ENCODE results near the gene CFD.
"Not testable (repeated sequence)": the region's sequence is repeated elsewhere in the genome, so short reads cannot be mapped to it uniquely, and the experiment has no call there.

Gene CFD

DNA sequence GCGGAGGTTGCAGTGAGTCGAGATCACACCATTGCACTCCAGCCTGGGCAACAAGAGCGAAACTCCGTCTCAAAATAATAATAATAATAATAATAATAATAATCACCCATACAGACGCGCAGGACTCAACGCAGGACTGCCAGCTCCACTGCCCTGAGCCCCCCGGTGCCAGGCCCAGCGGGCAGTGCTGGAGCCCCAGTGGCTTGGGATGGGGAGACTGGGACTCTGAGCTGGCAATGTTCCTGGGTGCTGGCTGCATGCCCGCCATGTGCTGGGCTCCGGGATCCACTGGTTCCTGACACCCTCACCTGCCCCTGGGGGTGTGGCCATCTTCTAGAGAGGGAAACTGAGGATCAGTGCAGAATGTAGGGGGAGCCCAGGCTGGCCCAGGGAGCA, 32.2 kb upstream of the CFD start:
- DNase-seq = no peak

DNA sequence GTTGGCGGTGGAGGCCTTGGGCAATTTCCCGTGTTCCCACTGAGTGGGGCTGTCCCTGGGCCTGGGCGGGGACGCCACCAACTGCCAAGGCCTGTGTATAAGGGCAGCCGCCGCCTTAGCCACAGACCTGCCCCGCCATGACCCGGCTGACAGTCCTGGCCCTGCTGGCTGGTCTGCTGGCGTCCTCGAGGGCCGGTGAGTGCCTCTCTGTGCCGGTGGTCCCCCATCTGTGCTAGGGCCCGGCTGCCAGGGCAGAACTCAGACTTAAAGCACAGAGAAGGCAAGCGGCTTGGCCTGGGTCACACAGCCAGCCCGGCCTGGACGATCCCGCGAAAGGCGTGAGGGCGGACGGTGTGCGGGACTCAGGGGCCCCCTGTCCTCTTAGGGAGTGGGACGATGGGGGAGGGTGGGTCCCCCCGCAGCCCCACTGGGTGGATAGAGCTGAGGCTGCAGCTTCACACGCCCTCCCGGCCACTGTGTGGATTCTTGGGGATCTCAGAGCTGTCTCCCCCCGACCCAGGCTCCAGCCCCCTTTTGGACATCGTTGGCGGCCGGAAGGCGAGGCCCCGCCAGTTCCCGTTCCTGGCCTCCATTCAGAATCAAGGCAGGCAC, 31.6 kb upstream of the CFD start, which contains the start of gene AZU1:
Gene AZU1, plus strand, starts transcription at position 128 of the 612 bp plus-strand sequence. Its CDS starts 10 bp downstream, at position 138.
- DNase-seq = no peak

DNA sequence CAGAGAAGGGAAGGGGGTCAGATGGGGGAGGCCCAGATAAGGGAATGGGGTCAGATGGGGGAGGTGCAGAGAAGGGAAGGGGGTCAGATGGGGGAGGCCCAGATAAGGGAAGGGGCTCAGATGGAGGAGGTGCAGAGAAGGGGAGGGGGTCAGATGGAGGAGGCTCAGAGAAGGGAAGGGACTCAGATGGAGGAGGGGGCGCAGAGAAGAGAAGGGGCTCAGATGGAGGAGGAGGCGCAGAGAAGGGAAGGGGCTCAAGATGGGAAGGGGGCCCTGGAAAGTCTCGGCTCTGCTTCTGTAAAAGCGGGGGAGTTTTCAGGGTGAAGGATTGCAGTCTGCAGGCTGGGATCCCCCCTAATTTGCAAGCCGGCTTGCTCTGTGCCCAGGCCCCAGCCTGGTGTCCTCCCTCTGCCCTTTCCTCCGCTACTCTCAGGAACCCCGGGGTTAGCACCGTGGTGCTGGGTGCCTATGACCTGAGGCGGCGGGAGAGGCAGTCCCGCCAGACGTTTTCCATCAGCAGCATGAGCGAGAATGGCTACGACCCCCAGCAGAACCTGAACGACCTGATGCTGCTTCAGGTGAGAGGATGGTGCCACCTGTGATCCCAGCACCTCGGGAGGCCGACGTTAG, 30.2 kb upstream of the CFD start:
- DNase-seq = no peak

DNA sequence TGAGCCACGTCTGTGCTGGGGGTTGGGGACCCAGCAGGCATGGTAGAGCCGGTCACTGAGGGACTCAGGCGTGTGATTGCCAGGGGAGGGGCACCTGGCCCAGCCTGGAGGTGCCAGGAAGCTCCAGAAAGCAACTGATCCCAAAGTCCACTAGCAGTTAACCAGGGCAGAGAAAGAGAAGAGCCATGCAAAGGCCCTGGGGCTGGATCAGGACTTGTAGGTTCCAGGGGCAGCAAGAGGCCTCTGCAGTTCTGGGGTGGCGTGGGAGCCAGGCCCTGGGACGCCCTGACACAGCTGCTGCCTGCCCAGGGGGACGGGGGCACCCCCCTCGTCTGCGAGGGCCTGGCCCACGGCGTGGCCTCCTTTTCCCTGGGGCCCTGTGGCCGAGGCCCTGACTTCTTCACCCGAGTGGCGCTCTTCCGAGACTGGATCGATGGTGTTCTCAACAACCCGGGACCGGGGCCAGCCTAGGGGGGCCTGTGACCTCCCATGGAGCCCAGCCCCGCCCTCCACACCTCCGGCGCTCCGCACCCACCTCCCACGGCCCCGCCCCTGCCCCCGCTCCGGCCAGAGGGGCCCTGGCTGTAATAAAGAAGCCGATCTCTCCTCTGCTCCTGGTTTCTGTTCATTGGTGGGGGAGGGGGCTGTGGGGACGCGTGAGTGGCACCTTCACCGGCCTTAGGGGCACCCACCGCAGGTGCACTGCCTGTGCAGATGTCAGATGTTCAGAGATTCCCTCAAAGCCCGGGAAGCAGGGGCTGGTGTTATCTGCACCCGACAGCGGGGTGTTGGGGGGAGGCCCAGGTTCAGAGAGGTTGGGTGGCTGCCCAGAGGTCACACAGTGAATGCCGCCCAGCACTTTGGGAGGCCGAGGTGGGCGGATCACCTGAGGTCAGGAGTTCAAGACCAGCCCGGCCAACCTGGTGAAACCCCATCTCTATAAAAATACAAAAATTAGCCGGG, 27.8 kb upstream of the CFD start:
- no peak for DNase-seq

DNA sequence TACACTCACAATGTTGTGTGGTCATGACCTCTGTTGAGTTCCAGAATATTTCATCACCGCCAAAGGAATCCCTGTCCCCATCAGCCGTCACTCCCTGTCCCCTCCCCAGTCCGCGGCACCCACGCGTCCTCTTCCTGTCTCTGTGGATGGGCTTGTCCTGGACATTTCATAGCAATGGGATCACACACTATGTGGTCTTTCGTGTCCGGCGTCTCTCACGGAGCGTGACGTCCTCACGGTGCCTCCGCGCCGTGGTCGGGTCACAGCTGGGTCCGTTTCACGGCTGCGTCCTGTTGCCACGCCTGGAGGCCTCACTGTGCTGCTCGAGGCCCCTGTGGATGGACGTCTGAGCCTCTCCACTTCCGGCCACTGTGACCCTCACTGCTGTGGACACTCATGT, 25.2 kb upstream of the CFD start:
- no peak for DNase-seq

DNA sequence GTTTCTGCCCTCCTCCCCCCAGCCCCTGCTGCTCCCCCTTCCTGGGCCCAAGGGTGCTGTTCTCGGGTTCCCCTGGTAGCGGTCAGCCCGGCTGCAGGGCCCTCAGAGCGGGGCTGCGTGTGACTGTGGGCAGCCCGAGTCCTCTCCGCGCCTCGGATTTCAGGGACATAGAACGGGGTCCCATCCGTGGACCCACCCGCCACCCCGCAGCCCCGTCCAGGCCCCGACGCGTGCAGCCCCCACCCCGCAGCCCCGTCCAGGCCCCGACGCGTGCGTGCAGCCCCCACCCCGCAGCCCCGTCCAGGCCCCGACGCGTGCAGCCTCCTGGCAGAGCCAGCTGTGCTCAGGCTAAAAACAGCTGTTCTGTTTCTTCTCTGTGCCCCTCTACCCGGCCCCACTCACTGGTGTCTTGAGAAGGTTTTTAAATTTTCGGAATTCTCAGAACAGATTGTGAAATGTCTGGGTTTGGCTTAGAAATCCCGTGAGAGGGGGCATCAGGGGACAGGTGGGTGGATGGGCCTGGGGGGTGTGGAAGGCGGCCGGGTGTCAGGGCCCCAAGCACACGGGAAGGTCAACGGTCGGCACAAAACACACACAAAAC, 24.2 kb upstream of the CFD start:
- DNase-seq = no peak

DNA sequence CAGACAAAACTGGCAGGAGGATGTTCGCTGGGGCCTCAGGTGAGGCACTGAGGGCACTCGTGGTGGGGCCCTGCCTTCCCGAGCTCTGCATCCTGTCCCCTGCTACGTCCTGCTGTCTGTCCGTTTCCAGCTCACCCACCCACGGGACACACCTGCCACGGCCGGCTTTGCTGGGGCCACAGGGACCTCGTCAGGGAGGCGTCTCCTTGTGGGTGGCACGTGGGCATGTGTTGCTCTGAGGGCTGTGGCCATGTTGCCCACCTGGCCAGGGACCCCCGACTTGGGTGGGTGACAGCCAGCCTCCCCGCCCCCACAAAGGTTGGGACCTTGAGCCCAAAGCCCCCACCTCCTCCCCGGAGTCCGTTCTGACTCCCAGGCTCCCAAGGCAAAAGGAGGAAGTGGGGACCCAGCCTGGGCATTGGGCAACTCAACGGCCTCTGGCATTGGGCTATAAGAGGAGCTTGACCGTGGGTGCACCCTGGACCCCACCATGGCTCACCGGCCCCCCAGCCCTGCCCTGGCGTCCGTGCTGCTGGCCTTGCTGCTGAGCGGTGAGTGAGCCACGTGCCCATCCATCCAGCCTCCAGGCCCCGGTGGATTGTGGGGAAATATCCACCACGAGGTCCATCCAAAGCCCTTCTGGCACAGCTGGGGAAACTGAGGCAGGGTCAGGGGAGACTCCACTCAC, 18.8 kb upstream of the CFD start, which contains the start of gene PRTN3:
Gene PRTN3, plus strand, starts transcription at position 481 of the 688 bp plus-strand sequence. Its CDS starts 10 bp downstream, at position 491.
- no peak for DNase-seq

DNA sequence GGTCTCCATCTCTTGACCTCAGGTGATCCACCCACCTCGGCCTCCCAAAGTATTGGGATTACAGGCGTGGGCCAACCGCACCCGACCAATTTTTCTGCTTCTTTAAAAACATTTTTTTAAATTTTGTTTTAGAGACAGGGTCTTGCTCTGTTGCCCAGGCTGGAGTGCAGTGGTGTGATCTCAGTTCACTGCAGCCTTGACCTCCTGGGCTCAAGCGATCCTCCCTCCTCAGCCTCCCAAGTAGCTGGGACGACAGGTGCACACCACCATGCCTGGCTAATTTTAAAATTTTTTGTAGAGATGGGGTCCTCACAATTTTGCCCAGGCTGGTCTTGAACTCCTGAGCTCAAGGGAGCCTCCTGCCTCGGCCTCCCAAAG, 16.7 kb upstream of the CFD start:
- DNase-seq = not testable (repeated sequence)

DNA sequence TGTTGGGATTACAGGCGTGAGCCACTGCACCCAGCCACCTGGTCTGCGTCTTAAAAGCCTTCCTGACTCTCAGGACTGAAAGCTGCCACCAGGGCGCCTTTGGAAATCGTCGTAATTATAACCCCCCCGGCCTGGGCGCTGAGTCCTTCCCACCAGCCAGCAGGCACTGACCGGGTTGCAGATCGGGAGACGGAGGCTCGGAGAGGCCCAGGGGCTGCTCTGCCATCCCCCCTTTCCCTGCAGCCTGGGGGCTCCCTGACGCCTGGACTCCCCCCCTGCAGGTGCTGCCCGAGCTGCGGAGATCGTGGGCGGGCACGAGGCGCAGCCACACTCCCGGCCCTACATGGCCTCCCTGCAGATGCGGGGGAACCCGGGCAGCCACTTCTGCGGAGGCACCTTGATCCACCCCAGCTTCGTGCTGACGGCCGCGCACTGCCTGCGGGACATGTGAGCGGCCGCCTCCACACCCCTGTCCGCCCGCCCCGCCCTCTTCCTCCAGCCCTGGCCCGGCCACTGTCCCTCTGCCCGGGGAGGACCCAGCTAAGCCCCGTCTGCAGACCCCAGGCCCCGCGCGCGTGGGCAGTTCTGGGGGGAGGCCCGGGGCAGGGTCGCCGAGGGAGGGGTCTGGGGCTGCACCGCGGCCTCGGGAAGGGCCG, 16.2 kb upstream of the CFD start:
- DNase-seq = no peak

DNA sequence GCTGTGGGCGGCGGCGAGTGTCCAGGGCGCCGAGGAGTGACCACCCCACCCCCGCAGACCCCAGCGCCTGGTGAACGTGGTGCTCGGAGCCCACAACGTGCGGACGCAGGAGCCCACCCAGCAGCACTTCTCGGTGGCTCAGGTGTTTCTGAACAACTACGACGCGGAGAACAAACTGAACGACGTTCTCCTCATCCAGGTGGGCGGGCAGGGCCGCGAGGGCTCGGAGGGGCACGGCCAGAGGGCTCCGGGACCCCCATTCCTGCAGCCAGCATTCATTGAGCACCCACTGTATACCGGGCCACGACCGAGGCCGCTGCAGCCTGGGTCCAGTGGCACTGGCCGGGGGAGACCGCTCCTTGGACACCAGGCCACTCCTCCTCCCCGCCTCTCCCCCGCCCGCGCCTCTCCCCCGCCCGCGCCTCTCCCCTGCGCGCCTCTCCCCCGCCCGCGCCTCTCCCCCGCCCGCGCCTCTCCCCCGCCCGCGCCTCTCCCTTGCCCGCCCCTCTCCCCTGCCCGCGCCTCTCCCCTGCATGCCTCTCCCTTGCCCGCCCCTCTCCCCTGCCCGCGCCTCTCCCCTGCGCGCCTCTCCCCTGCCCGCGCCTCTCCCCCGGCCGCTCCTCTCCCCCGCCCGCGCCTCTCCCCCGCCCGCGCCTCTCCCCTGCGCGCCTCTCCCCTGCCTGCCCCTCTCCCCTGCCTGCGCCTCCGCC, 15.5 kb upstream of the CFD start:
- DNase-seq = no peak

DNA sequence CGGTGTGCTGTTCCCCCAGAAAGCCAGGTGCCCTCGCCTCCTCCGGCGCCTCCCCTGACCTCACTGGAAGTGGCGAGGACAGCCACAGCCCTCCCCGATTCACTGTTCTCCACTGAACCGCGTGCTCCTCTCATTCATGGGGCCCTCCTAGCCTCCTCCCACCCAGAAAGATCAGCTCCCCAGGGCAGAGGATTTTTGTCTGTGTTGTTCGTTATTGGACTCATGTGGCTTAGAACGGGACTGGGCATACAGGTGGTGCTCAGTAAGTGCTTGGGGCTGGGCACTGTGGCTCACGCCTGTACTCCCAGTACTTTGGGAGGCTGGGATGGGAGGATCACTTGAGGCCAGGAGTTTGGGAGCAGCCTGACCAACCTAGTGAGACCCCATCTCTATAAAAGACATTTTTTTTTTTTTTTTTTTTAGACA, 14.9 kb upstream of the CFD start:
- no peak for DNase-seq

DNA sequence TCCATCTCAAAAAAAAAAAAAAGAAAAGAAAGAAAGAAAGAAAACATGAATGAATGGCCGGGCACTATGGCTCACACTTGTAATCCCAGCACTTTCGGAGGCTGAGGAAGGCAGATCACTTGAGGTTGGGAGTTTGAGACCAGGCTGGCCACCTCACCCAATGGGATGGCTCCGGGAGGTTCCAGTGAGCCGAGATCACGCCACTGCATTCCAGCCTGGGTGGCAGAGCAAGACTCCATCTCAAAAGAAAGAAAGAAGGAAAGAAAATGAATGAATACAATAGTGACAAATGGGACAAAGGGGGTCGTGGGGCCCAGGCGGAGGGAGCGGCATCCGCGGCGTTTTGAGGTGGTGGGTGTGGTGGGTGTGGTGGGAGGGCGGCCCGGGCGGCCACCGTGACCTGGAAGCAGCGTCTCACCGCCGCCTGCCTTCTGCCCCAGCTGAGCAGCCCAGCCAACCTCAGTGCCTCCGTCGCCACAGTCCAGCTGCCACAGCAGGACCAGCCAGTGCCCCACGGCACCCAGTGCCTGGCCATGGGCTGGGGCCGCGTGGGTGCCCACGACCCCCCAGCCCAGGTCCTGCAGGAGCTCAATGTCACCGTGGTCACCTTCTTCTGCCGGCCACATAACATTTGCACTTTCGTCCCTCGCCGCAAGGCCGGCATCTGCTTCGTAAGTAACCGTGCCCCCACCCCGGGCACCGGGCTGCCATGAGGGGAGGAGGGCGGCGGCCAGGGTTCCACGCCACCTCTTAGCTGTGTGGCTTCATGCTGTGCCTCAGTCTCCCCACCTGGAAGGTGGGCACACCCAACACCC, 13.6 kb upstream of the CFD start:
- DNase-seq = no peak

DNA sequence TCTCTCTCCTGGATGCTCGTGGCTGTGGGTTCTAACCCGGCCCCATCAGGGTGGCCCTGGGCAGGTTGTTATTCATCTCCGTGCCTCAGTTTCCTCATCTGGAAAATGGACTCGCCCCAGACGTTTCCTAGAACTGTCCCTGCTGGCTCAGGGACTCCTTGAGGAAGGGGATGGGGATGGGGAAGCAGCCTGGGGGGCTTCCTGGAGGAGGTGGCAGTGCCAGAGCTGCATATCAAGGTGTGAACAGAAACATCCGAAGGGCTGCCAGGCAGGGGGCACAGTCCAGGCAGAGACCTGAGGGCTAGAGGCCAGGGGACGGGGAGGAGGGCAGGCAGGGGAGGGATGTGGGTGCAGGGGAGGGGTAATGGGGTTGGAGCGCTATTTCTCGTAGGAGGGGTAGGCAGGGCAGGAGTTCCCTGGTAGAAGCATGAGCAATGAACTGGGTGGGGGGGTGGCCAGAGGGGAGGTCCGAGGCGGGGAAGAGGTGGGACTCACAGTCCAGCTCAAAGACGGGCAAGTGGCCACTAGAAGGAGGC, 11.0 kb upstream of the CFD start:
- no peak for DNase-seq

DNA sequence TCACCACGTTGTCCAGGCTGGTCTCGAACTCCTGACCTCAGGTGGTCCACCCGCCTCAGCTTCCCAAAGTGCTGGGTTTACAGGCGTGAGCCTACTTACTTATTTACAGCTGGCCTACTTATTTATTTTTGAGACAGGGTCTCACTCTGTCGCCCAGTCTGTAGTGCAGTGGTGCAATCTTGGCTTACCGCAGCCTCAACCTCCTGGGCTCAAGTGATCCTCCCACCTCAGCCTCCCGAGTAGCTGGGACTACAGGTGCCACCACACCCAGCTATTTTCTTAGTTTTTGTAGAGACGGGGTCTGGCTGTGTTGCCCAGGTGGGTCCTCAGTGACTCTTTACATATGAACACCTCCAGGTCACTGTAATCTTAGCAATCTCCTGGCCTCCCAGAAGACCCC, 10.3 kb upstream of the CFD start:
- DNase-seq = not testable (repeated sequence)

DNA sequence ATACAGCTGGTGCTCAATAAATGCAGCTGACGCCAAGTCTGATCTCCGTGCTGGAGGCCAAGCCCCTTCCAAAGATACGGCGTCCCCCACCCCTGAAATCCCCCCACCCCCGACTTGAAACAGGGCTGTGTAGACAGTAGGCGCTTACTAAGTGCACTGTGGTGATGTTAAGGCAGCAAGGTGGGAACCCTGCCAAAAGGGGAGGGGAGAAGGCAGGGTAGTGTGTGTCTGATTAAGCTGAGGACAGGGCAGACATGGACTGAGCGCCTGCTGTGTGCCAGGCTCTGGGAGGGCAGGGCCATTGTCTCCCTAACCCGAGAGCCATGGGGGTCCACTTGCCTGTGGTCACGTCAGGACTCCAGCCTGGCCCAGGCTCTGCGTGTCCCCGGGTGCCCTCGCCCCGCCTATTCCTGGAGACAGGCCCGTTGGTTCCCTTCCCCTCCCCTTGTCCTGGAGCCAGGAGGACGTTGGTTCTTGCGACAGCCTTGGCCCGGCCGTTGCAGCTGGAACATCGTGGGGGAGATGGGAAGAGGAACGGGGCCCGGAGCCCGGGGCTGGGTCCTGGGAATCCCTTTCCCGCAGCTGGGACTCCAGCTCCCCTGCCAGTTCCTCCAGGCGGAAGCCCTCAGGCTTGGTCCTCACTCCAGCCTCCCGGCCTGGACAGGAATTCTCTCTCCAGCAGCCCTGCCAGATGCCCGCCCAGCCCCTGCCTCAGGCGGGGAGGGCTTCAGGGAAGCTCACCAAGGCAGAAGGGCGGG, 9.1 kb upstream of the CFD start:
- DNase-seq = peak; percentile 54

DNA sequence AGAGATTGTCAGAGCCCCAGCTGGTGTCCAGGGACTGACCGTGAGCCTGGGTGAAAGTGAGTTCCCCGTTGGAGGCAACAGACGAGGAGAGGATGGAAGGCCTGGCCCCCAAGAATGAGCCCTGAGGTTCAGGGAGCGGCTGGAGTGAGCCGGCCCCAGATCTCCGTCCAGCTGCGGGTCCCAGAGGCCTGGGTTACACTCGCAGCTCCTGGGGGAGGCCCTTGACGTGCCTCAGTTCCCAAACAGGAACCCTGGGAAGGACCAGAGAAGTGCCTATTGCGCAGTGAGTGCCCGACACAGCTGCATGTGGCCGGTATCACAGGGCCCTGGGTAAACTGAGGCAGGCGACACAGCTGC, 8.5 kb upstream of the CFD start:
- DNase-seq = no peak

DNA sequence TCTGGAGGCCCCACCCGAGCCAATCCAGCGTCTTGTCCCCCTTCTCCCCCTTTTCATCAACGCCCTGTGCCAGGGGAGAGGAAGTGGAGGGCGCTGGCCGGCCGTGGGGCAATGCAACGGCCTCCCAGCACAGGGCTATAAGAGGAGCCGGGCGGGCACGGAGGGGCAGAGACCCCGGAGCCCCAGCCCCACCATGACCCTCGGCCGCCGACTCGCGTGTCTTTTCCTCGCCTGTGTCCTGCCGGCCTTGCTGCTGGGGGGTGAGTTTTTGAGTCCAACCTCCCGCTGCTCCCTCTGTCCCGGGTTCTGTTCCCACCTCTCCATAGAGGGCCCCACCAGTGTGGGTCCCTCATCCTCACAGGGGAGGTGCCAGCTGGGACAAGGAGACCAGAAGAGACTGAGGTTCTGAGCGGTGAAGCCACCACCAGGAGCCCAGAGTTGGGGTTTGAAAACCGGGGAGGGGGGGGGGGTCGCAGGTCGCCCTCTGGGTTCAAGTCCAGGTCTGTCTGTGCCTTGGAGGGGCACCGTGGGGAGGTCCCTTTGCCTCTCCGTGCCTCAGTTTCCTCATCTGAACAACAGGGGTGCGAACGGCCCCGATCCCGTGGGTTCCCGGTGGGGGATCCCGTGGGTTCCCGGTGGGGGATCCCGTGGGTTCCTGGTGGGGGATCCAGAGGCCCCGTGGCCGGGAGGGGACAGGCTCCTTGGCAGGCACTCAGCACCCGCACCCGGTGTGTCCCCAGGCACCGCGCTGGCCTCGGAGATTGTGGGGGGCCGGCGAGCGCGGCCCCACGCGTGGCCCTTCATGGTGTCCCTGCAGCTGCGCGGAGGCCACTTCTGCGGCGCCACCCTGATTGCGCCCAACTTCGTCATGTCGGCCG, 7.1 kb upstream of the CFD start, which contains the start of gene ELANE:
Gene ELANE, plus strand, starts transcription at position 168 of the 878 bp plus-strand sequence. Its CDS starts 26 bp downstream, at position 194.
- DNase-seq = no peak

DNA sequence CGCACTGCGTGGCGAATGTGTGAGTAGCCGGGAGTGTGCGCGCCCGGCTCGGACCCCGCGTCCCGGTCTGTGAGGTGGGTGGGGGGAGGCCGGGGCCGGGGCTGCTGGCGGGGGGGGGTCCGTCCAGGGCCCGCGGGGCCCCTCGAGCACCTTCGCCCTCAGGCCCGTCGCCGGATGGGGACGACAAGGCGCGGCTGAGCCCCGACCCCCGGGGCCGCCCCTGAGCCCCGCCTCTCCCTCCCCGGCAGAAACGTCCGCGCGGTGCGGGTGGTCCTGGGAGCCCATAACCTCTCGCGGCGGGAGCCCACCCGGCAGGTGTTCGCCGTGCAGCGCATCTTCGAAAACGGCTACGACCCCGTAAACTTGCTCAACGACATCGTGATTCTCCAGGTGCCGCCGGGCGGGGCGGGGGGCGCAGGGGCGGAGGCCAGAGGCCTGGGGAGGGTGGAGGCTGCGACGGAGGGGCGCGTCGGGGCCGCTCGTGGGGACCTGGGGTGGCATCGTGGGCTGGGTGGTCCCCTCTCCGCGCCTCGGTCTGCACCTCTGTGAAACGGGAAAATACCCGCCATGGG, 6.4 kb upstream of the CFD start:
- no peak for DNase-seq

Data from NCI-H2029 (cell line).